HUDEP-2 (cell line): ENCODE data around the gene TMEM267.
"Not testable (repeated sequence)": the region's sequence is repeated elsewhere in the genome, so short reads cannot be mapped to it uniquely, and the experiment has no call there.

Experiments
- DNase-seq, 76 experiments: peaks; one replicate each; lab custom pipeline; 2025; ENCODE audit not compliant: unreplicated experiment in 76 of 76; lab: John Stamatoyannopoulos, UW

TMEM267 gene

GRCh38 chr5:43483298-43484105 is at the start of gene TMEM267:
Gene TMEM267 (minus strand): TSS chr5:43483865. CDS start chr5:43453969, 29,896 bp downstream.
- DNase-seq, result peak in 75 of 76 experiments; percentile 9 to 95 (median 80)

DNA sequence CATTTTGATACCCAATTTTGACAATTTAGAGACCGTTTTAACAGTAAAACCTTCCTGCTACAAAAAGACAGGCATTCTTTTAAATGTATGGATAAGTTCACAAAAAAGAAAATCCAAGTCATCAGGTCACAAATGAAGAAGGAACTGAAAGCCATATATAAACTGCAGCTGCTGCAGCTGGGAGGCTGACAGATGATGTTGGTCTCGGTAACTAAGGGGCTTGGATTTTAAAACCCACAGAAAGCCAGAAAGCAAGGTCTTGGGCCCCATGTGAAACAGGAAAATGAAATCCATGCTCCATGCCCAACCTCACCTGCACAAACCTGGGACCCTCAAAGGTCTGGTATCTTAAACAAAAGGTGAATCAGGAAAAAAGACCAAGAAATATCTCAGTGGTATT is 47.0 kb upstream of the TMEM267 start:
- DNase-seq, result no peak

DNA sequence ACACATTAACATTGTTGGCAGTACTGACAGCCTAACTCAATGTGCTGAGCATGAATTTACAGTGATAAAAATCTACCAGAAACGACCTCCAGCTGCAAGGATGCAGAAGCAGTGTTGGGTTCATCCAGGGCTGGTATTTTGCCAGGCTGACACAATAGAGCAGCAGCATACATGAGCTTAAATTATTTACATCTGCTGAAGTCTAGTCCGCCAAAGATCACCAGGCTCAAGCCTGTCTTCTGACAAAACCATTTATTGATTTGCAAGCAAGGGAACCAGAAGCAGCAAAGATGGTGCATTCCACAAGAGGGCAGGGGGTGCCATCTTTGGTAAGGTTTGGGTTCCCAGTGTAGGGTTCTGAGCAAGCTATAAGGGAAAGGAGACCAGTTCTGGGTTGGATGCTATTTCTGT is 40.0 kb upstream of the TMEM267 start:
- DNase-seq, result no peak

DNA sequence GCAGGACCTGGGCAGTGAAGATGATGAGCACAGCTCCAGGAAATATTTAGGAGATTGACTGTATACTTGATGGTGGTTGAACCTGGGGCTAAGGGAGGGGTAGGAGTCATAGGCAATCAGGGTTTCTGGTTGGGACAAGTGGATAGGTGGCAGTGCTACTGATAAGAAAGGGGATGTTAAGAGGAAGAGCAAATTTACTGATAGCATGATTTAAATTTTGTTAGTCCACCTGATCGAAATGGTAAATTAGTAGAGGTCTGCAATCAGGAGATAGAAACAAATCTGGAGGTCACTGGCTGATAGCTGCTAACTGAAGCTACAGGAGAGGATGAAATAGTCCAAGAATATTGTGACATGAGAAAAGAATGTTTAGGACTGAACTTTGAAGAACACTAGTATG is 37.0 kb upstream of the TMEM267 start:
- DNase-seq, result no peak

GRCh38 chr5:43515678-43516048 is 32.0 kb upstream of the TMEM267 start:
- peak in 1 of 76 experiments; percentile 41 for DNase-seq

DNA sequence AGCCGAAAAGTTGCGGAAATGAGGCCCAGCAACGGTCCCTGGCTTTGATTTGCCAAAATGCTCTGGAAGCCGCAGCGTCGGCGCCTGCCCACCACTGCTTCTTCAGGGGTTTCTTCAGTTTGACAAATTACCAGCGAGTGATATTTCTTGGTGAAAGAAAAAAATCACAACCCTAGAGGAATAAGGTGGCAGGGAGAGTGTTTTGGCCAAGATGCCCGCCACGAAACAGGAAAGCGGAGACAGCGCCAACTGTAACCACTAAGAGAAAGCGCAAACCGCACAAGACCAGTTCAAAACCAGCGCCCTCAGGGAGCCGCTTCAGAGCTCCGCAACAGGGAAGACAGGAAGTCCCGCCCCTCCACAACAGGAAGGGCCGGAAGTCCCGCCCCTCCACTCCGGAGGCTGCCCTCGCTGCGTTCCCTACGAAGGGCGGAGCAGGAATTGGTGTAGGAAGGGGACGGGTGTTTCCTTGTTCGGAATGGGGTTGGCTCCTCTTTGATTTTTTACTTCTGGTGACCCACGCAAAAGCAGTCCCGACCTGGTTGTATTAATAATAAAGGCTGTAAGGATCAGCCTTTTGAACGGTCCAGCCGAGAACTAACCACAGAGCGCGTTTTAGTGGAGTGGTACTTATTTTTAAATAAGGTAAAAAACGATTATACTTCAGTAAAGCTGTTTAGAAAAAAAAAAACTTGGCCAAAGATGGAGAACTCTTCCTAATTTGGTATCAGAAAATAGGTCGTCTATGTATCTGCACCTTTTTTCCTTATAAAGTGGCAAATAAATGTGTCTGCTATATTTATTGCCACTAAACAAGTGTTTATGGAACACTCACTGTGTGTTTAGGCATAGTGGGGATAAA is 31.4 kb upstream of the TMEM267 start, which contains the start of gene C5orf34:
C5orf34 (minus strand) TSS at position 333 of the 862 bp plus-strand sequence. CDS start 5,809 bp downstream, outside the sequence.
- peak; percentile 13 to 97 (median 92) for DNase-seq

DNA sequence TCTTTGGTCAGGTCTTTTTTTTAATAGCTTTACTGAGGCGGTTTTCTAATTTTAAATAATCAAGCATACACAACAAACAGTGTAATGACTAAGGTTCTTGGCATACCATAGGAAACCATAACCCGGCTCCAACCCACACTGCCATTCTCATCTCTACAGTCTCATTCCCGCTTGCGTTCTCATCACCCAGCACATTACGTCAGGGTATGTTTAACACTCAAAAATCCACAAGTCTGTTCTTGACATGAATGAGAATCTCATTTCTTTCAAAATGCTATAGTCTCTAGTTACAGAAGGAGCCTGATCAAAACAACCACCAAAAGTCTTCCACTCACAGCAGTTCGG is 30.8 kb upstream of the TMEM267 start:
- DNase-seq, result peak in 5 of 76 experiments; percentile 7 to 45 (median 30)

- DNase-seq, result no peak
Measured at GRCh38 chr5:43514025-43514424, 30.4 kb upstream of the TMEM267 start.

DNA sequence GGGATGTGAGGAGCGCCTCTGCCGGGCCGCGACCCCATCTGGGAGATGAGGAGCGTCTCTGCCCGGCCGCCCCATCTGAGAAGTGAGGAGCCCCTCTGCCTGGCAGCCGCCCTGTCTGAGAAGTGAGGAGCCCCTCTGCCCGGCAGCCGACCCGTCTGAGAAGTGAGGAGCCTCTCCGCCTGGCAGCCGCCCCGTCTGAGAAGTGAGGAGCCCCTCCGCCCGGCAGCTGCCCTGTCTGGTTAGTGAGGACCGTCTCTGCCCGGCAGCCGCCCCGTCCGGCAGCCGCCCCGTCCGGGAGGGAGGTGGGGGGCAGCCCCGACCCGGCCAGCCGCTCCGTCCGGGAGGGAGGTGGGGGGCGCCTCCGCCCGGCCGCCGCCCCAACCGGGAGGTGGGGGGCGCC is 27.4 kb upstream of the TMEM267 start:
- not testable (repeated sequence) for DNase-seq

- no peak for DNase-seq
Measured at GRCh38 chr5:43498581-43498980, 14.9 kb upstream of the TMEM267 start.

- no peak for DNase-seq
Measured at GRCh38 chr5:43497311-43498104, 13.8 kb upstream of the TMEM267 start.

- DNase-seq, result no peak
Measured at GRCh38 chr5:43491326-43491725, 7.7 kb upstream of the TMEM267 start.

- DNase-seq, result no peak
Measured at GRCh38 chr5:43486353-43486752, 2.7 kb upstream of the TMEM267 start.

DNA sequence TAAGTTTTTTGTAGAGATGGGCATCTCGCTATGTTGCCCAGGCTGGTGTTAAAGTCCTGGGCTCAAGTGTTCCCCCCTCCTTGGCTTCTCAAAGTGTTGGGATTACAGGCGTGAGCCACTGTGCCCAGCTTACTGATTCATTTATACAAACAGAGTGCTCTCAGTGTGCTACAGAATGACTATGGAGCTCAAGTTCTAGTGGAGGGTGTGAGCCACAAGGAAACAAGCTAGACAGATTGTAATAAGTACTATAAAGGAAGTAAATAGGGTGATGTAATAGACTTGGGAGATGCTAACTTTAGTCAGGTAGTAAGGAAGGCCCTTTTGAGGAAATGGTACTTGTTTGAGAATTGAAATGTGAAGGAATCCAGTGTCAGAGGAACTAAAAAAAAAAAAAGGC is 1.7 kb upstream of the TMEM267 start:
- DNase-seq, result no peak

- DNase-seq, result peak in 74 of 76 experiments; percentile 3 to 93 (median 70)
Measured at GRCh38 chr5:43484106-43484849, 613 bp upstream of the TMEM267 start.

GRCh38 chr5:43482490-43483297 is 971 bp downstream of the TMEM267 start:
- DNase-seq, result peak in 8 of 76 experiments; percentile 4 to 14 (median 6)

- DNase-seq, result no peak
Measured at GRCh38 chr5:43469671-43470391, 13.8 kb downstream of the TMEM267 start.

GRCh38 chr5:43467100-43467499 is 16.6 kb downstream of the TMEM267 start:
- DNase-seq, result no peak

- not testable (repeated sequence) for DNase-seq
Measured at GRCh38 chr5:43465455-43465854, 18.2 kb downstream of the TMEM267 start.
